C4-2B (cell line): ENCODE measurements around the gene MPDZ.

Experiments
- H3K27ac ChIP-seq: fragments of 450-650 bp; 2 replicates; pipeline ENCODE4 v1.5.1; 2017
- ZFX ChIP-seq: fragments of 450-650 bp; IDR thresholded peaks from 2 replicates; pipeline ENCODE4 v1.6.1; 2017
- TF ChIP-seq, protein P1 (sequence below): fragments of 450-650 bp; conservative IDR thresholded peaks from 2 replicates; pipeline ENCODE4 v1.5.1; 2017; ENCODE audit warnings: mild to moderate bottlenecking

Gene MPDZ

DNA sequence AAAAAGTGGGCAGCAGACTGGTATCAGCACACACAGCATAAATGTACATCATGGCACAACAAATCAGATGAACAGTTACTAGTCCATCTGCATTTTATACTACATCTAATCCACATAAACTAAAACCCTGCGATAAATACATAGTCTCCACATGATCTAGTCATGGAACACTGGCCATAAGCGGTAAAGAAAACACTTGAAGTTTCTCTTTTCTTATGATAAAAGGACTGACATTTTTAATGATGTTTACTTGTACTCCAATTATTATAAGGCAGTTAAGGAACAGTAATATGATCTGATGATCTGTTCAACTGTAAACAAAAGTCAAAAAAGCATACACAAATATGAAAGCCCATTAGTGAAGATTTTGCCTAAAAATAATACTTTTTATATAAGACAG is 112.5 kb downstream of the MPDZ start:
- TF ChIP-seq, protein P1, sequence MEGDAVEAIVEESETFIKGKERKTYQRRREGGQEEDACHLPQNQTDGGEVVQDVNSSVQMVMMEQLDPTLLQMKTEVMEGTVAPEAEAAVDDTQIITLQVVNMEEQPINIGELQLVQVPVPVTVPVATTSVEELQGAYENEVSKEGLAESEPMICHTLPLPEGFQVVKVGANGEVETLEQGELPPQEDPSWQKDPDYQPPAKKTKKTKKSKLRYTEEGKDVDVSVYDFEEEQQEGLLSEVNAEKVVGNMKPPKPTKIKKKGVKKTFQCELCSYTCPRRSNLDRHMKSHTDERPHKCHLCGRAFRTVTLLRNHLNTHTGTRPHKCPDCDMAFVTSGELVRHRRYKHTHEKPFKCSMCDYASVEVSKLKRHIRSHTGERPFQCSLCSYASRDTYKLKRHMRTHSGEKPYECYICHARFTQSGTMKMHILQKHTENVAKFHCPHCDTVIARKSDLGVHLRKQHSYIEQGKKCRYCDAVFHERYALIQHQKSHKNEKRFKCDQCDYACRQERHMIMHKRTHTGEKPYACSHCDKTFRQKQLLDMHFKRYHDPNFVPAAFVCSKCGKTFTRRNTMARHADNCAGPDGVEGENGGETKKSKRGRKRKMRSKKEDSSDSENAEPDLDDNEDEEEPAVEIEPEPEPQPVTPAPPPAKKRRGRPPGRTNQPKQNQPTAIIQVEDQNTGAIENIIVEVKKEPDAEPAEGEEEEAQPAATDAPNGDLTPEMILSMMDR, result no peak
- TF ChIP-seq ZFX, result no peak
- no peak overlapping the region for H3K27ac ChIP-seq

DNA sequence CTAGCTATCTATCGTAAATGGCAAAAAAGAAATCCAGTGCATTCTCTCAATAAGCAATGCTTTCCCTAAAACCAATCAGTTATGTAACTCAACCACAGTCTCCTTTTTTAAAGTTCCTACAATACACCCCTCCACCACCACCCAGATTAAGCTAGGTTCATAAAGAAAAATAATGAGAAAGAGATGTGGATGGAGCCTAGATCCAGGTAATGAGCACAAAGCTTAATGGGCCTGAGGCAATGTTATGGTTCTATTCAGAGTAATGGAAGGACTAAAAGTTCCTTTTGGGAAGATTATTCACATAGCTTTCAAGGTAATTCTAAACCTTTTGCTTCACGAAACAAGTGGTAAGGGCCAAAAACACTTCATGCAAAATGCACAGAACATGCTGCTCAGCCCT is 113.5 kb downstream of the MPDZ start:
- H3K27ac ChIP-seq, result no peak overlapping the region
- no peak for TF ChIP-seq ZFX
- TF ChIP-seq, protein P1, result no peak

DNA sequence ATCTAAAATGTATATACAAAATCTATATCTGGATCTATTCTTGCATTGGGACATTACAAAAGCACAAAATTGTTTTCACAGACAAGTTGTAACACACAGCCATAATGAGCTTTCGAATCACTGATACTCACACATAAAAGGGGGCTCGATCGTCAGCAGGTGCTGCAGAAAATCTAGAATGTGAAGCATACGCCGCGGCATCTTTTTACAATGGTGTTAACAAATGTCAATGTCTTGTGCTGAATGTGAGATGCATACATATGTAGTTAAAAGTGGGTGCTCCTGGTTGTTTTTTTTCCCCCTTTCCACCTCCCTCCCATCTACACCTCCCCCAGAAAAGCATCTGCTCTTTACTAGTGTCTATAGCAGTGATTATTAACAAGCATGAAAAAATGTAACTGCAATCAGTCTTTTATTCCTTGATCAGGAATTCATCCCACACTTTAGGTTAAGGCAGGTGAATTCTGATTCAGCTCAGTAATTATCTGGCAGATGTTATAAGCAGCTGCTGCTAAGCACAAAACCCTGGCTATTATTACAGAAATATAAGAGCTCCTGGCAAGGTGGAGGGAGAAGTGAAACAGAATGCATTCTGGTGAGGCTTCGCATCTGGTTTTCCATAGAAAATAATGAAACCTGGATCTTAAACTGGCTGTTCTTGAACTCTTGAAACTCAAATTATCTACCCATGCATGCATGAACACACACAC is 114.1 kb downstream of the MPDZ start:
- no peak overlapping the region for H3K27ac ChIP-seq
- no peak for TF ChIP-seq ZFX
- TF ChIP-seq, protein P1, result no peak

DNA sequence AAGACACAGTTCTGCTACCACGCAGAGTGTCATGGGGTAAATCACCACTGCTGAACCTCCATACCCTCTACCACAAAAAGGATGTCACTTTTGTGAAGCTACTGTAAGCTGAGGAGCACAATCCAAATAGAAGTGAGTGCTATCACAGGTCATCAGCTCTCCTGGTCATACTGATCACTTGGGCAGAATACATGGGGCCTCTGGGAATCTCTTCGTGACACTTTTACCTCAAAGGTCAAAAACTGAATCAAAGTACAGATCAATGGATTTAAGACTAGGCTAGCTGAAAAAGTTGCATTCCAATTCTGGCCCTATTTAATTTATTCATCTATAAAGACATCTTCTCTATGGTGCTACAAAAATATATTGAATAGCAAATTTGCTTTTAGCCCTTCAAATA is 115.5 kb downstream of the MPDZ start:
- TF ChIP-seq, protein P1, result no peak
- TF ChIP-seq ZFX, result no peak
- H3K27ac ChIP-seq, result no peak overlapping the region

DNA sequence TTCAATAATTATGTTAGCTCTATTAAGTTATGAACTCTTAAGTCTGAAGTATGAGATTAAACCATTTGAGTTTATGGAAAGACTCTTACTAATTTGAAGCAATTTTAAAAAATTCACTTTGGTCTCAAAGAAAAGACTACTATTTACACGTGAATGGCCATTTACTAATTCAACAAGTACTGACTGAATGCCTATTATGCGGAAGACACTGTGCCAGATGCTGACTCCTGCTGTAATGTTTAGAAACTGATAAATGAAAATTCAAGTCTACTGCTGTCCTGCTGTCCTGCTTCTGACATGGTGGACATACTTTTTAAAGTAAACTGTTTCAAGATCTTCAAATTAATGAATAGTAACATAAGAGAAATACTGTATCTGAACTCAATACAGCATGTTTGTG is 116.2 kb downstream of the MPDZ start:
- no peak for TF ChIP-seq ZFX
- TF ChIP-seq, protein P1, result no peak
- H3K27ac ChIP-seq, result no peak overlapping the region

DNA sequence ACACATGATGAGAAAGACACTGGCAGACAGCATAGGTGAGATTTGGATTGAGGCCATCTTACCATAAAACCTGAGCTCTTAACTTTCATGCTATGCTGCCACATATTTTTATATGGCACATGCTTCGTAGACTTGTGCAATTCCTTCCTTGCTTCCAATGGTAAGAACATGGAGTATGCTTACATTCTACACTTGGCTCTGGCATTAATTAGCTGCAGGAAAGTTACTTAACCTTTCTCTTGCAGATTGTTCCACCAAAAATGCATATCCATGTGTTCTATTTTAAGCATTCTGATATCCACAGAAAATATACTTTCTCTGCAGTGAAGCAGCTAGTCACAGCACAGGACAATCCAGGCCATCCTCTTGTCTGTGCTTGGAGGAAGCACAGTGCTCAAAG is 119.4 kb downstream of the MPDZ start:
- TF ChIP-seq, protein P1, result no peak
- TF ChIP-seq ZFX, result no peak
- no peak overlapping the region for H3K27ac ChIP-seq

DNA sequence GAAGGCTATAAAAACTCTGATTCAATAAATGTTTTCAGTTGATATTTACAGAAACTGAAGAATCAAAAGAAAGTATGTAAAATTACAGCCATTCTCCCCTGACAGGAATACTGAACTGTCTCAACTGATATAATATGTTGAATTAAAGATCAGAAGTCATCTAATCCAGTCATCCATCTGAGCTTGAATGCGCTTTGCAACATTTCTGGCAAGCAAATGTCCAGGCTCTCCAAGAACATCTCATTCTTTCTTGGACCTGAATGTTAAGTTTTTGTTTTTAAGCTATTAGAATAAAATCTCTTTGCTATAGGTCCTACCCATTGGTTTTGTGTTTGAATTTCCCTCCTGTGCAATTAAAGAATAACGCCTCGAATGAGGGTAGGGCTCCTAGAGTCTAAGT is 120.5 kb downstream of the MPDZ start:
- TF ChIP-seq, protein P1, result no peak
- TF ChIP-seq ZFX, result no peak
- H3K27ac ChIP-seq, result no peak overlapping the region
